ENCODE results near the gene TRAPPC6A.

The TRAPPC6A gene

DNA sequence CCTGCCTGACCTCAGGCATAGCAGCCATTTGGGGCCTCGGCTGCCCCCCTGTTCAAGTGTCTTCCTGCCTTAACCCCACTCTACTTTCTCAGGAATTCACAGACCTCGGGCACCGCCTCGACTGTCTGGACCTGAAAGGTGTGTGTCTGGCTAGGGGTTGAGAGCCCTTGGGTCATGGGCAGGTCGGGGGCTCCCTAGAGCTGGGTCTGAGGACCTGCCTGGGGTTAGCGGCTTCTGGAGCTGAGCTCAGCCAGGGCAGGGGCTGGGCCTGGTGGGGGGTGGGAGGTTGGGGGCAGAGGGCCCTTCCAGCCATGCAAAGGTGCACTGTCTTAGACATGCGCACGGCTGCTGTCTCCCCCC is 37.9 kb downstream of the TRAPPC6A start:
- no peaks in the 10 kb centered on the region for H4K20me1 ChIP-seq (ENCODE audit: control insufficient read depth, insufficient read depth, low read depth, low read length)
- H3K4me2 ChIP-seq (ENCODE audit: low read length): no peak overlapping the region
- H3K4me3 ChIP-seq (ENCODE audit: low read length): no peak overlapping the region
- H3K36me3 ChIP-seq (ENCODE audit: control insufficient read depth, low read length): peaks cover 19% of the 10 kb centered on the region
- no peak overlapping the region for H3K27ac ChIP-seq (ENCODE audit: low read depth, low read length)
- TF ChIP-seq EZH2phosphoT487 (IDR thresholded peaks at IDR 0.05; ENCODE audit: borderline replicate concordance, low read length): no peak
- no peaks in the 10 kb centered on the region for H3K9me2 ChIP-seq (replicated peaks; ENCODE audit: control insufficient read depth, low read length)
- no peaks in the 10 kb centered on the region for H3K27me3 ChIP-seq (ENCODE audit: control insufficient read depth, low read length)
- no peaks in the 10 kb centered on the region for H3F3A ChIP-seq (ENCODE audit: control insufficient read depth, insufficient read depth)
- H3K9me3 ChIP-seq (ENCODE audit: control insufficient read depth, insufficient read depth, low read length): no peaks in the 10 kb centered on the region
- peaks cover 33% of the 10 kb centered on the region for H3K4me1 ChIP-seq (ENCODE audit: control insufficient read depth, low read length)
- H3K79me2 ChIP-seq (ENCODE audit: control insufficient read depth, low read length): peaks cover 40% of the 10 kb centered on the region

DNA sequence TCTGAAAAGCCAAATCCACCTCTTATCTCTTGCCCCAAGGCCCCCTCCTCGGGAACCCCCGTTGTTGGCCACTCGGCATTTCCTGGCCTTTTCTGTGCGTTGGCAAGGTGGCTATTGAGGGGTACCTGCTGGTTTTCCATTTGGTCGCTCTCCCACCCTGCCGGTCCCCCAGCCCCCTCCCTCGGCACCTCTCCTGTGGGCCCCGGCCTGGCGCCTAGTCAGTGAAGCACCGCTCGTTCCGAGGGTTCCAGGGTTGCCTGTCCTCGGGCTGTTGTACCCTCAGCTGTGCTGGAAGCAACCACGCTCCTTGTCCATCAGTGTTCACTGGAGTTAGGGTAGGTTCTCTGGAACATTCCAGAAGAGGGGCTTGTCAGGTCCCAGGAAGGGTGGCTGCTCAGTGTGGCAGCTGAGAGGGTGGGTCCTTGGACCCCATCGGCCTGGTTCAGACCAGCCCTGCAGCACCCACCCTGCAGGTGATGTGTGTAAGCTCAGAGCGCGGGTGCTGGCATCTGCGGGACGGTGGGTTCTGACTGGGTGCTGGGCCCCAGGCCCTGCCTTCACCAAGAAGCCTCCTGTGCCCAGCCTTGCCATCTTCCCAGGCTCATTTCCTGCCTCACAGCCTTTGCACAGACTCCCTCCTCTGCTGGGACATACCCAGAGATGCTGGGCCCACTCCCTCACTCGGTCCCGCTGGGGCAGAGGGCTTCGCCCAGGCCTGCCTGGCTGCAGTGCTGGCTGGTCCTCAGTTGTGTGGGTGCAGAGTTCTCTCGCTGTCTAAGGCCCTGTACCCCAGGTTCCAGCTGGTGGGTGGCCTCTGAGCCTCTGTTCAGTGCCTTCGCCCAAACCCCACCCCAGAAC is 38.5 kb downstream of the TRAPPC6A start:
- Histone ChIP-seq H3K79me2 (ENCODE audit: control insufficient read depth, low read length) (peaks cover 45% of the 10 kb centered on the region), H3K9me2 (replicated peaks; ENCODE audit: control insufficient read depth, low read length) (no peaks in the 10 kb centered on the region), H3K27me3 (ENCODE audit: control insufficient read depth, low read length) (no peaks in the 10 kb centered on the region), H3K4me1 (ENCODE audit: control insufficient read depth, low read length) (peaks cover 39% of the 10 kb centered on the region), H3K4me3 (ENCODE audit: low read length) (no peak overlapping the region), H3K27ac (ENCODE audit: low read depth, low read length) (no peak overlapping the region), H3F3A (ENCODE audit: control insufficient read depth, insufficient read depth) (peaks cover 2% of the 10 kb centered on the region; the same call in 1 of the 2 replicates), H3K4me2 (ENCODE audit: low read length) (no peak overlapping the region), H4K20me1 (ENCODE audit: control insufficient read depth, insufficient read depth, low read depth, low read length) (no peaks in the 10 kb centered on the region), H3K36me3 (ENCODE audit: control insufficient read depth, low read length) (peaks cover 19% of the 10 kb centered on the region), H3K9me3 (ENCODE audit: control insufficient read depth, insufficient read depth, low read length) (no peaks in the 10 kb centered on the region)
- no peak for TF ChIP-seq EZH2phosphoT487 (IDR thresholded peaks at IDR 0.05; ENCODE audit: borderline replicate concordance, low read length)
- TF ChIP-seq, protein P1, sequence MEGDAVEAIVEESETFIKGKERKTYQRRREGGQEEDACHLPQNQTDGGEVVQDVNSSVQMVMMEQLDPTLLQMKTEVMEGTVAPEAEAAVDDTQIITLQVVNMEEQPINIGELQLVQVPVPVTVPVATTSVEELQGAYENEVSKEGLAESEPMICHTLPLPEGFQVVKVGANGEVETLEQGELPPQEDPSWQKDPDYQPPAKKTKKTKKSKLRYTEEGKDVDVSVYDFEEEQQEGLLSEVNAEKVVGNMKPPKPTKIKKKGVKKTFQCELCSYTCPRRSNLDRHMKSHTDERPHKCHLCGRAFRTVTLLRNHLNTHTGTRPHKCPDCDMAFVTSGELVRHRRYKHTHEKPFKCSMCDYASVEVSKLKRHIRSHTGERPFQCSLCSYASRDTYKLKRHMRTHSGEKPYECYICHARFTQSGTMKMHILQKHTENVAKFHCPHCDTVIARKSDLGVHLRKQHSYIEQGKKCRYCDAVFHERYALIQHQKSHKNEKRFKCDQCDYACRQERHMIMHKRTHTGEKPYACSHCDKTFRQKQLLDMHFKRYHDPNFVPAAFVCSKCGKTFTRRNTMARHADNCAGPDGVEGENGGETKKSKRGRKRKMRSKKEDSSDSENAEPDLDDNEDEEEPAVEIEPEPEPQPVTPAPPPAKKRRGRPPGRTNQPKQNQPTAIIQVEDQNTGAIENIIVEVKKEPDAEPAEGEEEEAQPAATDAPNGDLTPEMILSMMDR (IDR thresholded peaks at IDR 0.05; ENCODE audit: low read depth, low read length, poor library complexity, severe bottlenecking): no peak

DNA sequence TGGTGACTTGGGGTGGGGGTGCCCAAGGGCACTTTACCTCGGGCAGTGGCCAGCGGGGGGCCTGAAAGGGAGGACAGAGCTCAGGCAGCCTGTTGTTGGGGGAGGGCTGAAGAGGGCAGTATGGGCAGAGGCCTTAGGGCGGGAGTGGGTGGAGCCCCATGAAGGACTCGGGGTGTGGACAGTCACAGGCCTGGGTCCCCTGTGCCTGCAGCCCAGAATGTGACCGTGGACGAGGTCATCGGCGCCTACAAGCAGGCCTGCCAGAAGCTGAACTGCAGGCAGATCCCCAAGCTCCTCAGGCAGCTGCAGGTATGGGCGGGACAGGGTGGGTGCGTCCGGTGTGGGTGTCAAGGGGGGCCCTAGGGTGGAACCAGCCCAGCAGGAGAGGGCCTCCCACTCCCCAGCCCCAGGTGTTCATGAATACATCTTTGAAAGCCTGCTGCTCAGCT is 39.7 kb downstream of the TRAPPC6A start:
- TF ChIP-seq, protein P1 (IDR thresholded peaks at IDR 0.05; ENCODE audit: low read depth, low read length, poor library complexity, severe bottlenecking): no peak
- TF ChIP-seq EZH2phosphoT487 (IDR thresholded peaks at IDR 0.05; ENCODE audit: borderline replicate concordance, low read length): no peak
- peaks cover 19% of the 10 kb centered on the region for H3K36me3 ChIP-seq (ENCODE audit: control insufficient read depth, low read length)
- no peak overlapping the region for H3K27ac ChIP-seq (ENCODE audit: low read depth, low read length)
- no peaks in the 10 kb centered on the region for H3K9me2 ChIP-seq (replicated peaks; ENCODE audit: control insufficient read depth, low read length)
- no peak overlapping the region; the same call in 1 of the 2 replicates for H3K4me2 ChIP-seq (ENCODE audit: low read length)
- H3K79me2 ChIP-seq (ENCODE audit: control insufficient read depth, low read length): peaks cover 54% of the 10 kb centered on the region
- no peaks in the 10 kb centered on the region for H3K27me3 ChIP-seq (ENCODE audit: control insufficient read depth, low read length)
- H4K20me1 ChIP-seq (ENCODE audit: control insufficient read depth, insufficient read depth, low read depth, low read length): no peaks in the 10 kb centered on the region
- H3F3A ChIP-seq (ENCODE audit: control insufficient read depth, insufficient read depth): peaks cover 10% of the 10 kb centered on the region
- H3K4me1 ChIP-seq (ENCODE audit: control insufficient read depth, low read length): peaks cover 51% of the 10 kb centered on the region
- no peak overlapping the region for H3K4me3 ChIP-seq (ENCODE audit: low read length)
- no peaks in the 10 kb centered on the region for H3K9me3 ChIP-seq (ENCODE audit: control insufficient read depth, insufficient read depth, low read length)

DNA sequence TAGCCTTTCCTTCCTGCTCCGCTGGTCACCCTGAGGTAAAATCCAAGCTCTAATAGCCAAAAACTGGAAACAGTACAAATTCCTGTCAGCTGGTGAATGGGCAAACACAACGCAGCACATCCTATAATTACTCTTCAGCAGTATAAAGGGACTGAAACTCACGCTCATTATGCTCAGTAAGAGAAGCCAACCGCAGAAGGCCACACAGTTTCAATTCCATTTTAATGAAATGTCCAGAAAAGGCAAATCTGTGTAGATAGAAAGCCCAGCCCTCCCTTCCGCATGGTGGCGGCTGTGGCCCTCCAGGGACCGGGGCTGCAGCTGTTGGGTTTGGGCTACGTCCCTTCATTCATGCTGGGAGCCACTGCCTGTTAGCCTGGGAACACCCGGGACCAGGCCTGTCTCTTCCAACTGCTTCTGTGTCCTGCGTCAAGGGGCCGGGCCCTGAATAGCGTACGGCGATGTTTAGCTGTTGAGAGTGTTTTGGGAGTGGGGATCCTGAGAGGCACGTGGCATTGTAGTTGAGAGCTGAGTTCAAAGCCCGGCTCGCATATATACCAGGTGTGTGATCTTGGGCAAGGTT is 40.8 kb downstream of the TRAPPC6A start:
- Histone ChIP-seq H3K4me2 (ENCODE audit: low read length) (peak overlapping the region; percentile 74), H3K27me3 (ENCODE audit: control insufficient read depth, low read length) (no peaks in the 10 kb centered on the region), H3K36me3 (ENCODE audit: control insufficient read depth, low read length) (peaks cover 16% of the 10 kb centered on the region), H3F3A (ENCODE audit: control insufficient read depth, insufficient read depth) (peaks cover 10% of the 10 kb centered on the region), H3K4me3 (ENCODE audit: low read length) (peak overlapping the region; percentile 55), H4K20me1 (ENCODE audit: control insufficient read depth, insufficient read depth, low read depth, low read length) (no peaks in the 10 kb centered on the region), H3K79me2 (ENCODE audit: control insufficient read depth, low read length) (peaks cover 64% of the 10 kb centered on the region), H3K9me3 (ENCODE audit: control insufficient read depth, insufficient read depth, low read length) (no peaks in the 10 kb centered on the region), H3K27ac (ENCODE audit: low read depth, low read length) (peak overlapping the region; percentile 62), H3K9me2 (replicated peaks; ENCODE audit: control insufficient read depth, low read length) (no peaks in the 10 kb centered on the region), H3K4me1 (ENCODE audit: control insufficient read depth, low read length) (peaks cover 52% of the 10 kb centered on the region)
- TF ChIP-seq, protein P1 (IDR thresholded peaks at IDR 0.05; ENCODE audit: low read depth, low read length, poor library complexity, severe bottlenecking): no peak
- TF ChIP-seq EZH2phosphoT487 (IDR thresholded peaks at IDR 0.05; ENCODE audit: borderline replicate concordance, low read length): no peak
